Measurements from ENCODE around the gene ULK4. TPM values are rescaled to one million over a fixed set of nuclear protein-coding genes. Genes with fewer than 3 reads are reported as not detected.

The ULK4 gene
- total and polyA plus RNA-seq, 9 of the 15 experiments (the other 6 are each of a cell fraction or from before 2014, with no cell fraction given) = 3.0 to 5.9 (median 3.5) TPM

DNA sequence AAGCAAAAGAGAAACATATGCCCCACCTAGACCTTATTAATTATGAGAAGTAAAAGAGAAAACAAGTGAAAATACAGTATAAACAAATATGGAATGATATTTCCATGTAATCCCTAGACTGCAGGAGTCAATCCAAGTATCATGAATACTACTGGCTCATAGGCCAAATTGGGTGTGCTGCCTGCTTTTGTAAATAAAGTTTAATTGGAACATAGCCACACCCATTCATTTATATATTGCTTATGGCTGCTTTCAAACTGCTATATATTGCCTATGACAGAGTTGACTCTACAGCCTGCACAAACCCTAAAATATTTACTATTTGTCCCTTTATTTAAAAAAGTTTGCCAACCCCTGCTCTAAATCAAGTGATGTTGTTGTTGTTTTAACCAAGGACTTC, 5.3 kb downstream of the ULK4 start:
- no peak for FAIRE-seq
- no peaks in the 10 kb centered on the region for H3K9me1 ChIP-seq (ENCODE audit: control insufficient read depth, insufficient read depth, low read length)
- intact Hi-C loops (cut with micrococcal nuclease) (no loop called here), in situ Hi-C loops (cut with MboI) (no loop called here)
- H4K20me1 ChIP-seq (replicated peaks; ENCODE audit: control insufficient read depth, insufficient read depth, low read length) = no peaks in the 10 kb centered on the region
- no peaks in the 10 kb centered on the region for H3K36me3 ChIP-seq (ENCODE audit: control insufficient read depth, insufficient read depth, low read length)
- no TSS peak for BruUV-seq (replicated peaks)
- H3K27me3 ChIP-seq (ENCODE audit: control insufficient read depth in 2 of 2, insufficient read depth in 2 of 2, low read length in 2 of 2) = peaks cover 0 to 6% of the 10 kb centered on the region in 2 experiments; a peak in 3 of 5 replicates
- H3K9me3 ChIP-seq (replicated peaks; ENCODE audit: control insufficient read depth, insufficient read depth, low read depth, low read length) = no peaks in the 10 kb centered on the region
- TF ChIP-seq, protein P1, sequence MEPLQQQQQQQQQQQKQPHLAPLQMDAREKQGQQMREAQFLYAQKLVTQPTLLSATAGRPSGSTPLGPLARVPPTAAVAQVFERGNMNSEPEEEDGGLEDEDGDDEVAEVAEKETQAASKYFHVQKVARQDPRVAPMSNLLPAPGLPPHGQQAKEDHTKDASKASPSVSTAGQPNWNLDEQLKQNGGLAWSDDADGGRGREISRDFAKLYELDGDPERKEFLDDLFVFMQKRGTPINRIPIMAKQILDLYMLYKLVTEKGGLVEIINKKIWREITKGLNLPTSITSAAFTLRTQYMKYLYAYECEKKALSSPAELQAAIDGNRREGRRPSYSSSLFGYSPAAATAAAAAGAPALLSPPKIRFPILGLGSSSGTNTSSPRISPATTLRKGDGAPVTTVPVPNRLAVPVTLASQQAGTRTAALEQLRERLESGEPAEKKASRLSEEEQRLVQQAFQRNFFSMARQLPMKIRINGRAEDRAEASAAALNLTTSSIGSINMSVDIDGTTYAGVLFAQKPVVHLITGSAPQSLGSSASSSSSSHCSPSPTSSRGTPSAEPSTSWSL (CRISPR knock-in tag; IDR thresholded peaks at IDR 0.05; ENCODE audit: borderline replicate concordance) = no peak
- TF ChIP-seq ZBTB40 (IDR thresholded peaks at IDR 0.05) (peak; percentile 86), ZBTB40 (CRISPR knock-in tag; IDR thresholded peaks at IDR 0.05) (no peak)
- no peak overlapping the region for H3K27ac ChIP-seq (ENCODE audit: extremely low read depth, low read depth, low read length)
- no peak for ATAC-seq
- ChIA-PET POLR2A (no interaction called here), CTCF (ENCODE audit: low intra/inter-chr PET ratio) (no interaction called here)
- H2AFZ ChIP-seq (ENCODE audit: low read depth, low read length) = no peak overlapping the region
- no peaks in the 10 kb centered on the region for H3K79me2 ChIP-seq (ENCODE audit: control insufficient read depth, insufficient read depth, low read length)
- H3K4me1 ChIP-seq (replicated peaks in 1 of 2; ENCODE audit: control insufficient read depth in 2 of 2, insufficient read depth in 2 of 2, low read length in 2 of 2) = peaks cover 5 to 11% of the 10 kb centered on the region in 2 experiments; a peak in 3 of 5 replicates
- no peak overlapping the region for H3K4me2 ChIP-seq (ENCODE audit: insufficient read depth, low read length)
- no peak overlapping the region for H3K9ac ChIP-seq (ENCODE audit: insufficient read depth in 1 of 2, low read depth in 2 of 2, low read length in 2 of 2)
- no peak for DNase-seq (ENCODE audit: extremely low read depth in 1 of 4, low spot score in 3 of 4)
- no peak overlapping the region for H3K4me3 ChIP-seq

All from K562 (cell line).